GM12875 (cell line): Measurements from ENCODE around the gene PPARD.

Experiments used
- H3K4me3 ChIP-seq: one replicate; pipeline ENCODE4 v1.5.1; 2011; ENCODE audit warnings: low read depth, low read length, control low read depth
- TF ChIP-seq, protein P1 (sequence below): IDR thresholded peaks from 2 replicates; pipeline ENCODE4 v1.5.1; 2011; ENCODE audit warnings: low read depth, mild to moderate bottlenecking, control low read depth, inconsistent platforms, low read length, moderate library complexity, borderline replicate concordance; ENCODE audit not compliant: insufficient read depth

The PPARD gene

DNA sequence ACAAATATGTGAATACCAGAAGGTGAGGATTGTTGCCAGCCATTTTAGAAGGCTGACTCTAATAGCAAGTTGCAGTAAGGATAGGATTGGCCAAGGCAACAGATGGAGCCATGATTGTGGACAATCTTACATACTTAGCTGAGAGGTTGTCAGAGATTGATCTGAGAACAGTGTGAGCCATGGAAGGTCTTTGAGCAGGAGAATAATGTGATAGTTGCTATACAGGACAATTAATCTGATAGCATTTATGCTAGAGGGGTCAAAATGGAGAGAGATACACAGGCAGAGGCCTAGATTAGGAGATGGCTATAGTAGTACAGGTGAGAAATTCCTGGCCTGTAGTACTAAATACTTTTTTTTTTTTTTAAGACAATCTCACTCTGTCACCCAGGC, 23.8 kb downstream of the PPARD start:
- no peak overlapping the region for H3K4me3 ChIP-seq
- TF ChIP-seq, protein P1, sequence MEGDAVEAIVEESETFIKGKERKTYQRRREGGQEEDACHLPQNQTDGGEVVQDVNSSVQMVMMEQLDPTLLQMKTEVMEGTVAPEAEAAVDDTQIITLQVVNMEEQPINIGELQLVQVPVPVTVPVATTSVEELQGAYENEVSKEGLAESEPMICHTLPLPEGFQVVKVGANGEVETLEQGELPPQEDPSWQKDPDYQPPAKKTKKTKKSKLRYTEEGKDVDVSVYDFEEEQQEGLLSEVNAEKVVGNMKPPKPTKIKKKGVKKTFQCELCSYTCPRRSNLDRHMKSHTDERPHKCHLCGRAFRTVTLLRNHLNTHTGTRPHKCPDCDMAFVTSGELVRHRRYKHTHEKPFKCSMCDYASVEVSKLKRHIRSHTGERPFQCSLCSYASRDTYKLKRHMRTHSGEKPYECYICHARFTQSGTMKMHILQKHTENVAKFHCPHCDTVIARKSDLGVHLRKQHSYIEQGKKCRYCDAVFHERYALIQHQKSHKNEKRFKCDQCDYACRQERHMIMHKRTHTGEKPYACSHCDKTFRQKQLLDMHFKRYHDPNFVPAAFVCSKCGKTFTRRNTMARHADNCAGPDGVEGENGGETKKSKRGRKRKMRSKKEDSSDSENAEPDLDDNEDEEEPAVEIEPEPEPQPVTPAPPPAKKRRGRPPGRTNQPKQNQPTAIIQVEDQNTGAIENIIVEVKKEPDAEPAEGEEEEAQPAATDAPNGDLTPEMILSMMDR: no peak

- TF ChIP-seq, protein P1: no peak
- H3K4me3 ChIP-seq: no peak overlapping the region
Observed at GRCh38 chr6:35367646-35368037, 25.3 kb downstream of the PPARD start.

DNA sequence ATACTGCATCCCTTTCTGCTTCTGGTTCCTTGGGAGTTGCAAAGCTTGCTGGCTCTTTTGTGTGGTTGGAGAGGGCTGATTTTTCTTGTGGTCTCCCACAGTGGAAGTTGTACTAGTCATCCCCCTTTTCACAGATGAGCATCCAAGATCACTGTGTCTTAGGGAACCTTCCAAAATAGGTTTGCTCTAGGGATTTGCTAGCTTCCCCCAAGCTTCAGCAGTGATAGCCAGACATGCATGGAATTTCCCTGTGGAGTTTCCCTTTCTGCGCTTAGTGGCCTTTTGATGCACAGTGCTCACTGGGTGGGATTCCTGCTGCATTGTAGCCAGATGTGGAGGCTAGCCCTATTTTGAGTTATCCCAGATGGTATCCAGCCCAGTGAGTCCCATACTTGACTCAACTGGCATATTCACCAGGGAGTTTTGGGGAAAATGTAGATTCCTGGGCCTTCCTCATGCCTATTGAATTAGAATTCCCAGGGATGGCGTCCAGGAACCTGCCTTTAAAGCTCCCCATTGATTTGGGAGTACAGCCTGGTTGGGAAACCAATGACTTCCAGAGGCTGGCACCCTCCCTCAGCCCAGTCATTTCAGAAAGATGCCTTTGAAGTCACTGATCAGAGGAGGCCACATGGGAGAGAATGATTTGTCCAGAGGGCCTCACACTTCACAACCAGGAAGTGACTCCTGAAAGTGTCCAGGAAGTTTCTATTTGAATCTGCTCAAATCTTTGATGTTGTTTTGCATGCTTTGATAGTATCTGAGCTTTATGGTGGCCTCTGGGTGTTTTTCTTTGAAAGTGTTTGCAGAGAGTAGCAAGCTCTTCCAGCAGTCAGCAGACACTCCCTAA, 25.9 kb downstream of the PPARD start:
- TF ChIP-seq, protein P1: no peak
- H3K4me3 ChIP-seq: no peak overlapping the region

- no peak overlapping the region for H3K4me3 ChIP-seq
- TF ChIP-seq, protein P1: no peak
Observed at GRCh38 chr6:35370124-35370741, 27.9 kb downstream of the PPARD start.

DNA sequence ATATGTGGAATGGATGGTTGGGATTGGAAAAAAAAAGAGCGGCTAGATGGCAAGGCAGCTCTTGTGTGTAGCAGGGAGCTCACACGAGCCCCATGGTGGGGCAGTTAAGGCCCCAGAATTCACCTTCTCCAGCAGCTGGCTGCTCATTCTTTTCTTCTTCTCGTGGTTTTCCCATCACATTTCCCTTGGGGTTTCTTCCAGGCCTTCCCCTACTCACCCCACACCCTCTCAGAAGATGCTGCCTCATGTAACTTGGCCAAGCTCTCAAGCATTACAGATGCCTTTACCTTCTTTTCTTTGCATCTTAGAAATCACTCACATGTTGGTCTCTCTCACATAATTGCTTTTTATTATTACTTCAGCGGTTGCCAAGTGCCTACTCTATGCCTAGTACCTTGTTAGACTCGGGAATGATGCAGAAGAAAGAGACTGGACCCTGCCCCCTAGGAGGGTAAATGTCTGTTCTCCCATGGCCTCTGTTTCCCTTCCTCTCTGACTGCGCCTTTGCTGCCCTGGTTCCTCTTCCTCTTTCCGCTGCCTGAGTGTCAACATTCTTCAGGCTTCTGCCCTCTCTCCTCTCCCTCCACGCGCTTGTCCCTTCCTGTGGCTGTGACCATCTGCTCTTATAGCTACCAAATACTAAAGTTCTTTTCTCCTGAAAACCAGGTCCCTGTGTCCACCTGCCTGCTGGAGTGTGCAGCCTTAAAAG, 28.6 kb downstream of the PPARD start:
- no peak overlapping the region for H3K4me3 ChIP-seq
- TF ChIP-seq, protein P1: no peak

DNA sequence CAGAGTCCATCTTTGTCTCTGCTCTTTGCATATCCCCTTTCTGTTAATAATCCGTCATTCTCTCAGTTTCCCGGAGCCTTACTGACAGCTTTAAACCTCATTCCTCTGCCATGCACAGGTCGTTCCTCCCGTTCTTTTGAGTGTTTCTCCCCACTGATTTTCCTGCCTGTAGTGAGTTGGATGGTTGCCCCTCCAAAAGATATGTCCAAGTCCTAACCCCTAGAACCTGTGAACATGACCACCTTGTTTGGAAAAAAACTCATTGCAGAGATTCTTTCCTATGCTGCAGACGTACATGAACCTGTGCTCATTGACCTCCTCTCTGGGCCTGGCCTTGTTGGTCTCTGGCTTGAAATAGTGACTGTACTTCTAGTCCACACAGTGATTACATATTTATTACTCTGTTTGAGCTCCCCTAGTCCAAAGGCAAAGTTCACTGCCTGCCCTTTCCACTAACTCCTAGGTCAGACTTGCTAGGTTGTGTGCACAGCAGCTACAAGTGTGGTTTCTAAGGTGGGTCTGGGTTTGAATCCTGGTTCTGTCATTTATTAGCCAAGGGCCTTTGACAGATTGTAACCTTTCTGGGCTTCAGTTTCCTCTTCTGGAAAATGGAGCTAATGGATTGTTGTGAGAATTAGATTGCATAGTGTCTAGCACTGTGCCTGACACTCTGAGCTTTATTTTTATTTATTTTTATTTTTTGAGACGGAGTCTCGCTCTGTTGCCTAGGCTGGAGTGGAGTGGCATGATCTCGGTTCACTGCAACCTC, 29.3 kb downstream of the PPARD start:
- TF ChIP-seq, protein P1: no peak
- H3K4me3 ChIP-seq: no peak overlapping the region
